ENCODE results near the gene THAP2.

DNA sequence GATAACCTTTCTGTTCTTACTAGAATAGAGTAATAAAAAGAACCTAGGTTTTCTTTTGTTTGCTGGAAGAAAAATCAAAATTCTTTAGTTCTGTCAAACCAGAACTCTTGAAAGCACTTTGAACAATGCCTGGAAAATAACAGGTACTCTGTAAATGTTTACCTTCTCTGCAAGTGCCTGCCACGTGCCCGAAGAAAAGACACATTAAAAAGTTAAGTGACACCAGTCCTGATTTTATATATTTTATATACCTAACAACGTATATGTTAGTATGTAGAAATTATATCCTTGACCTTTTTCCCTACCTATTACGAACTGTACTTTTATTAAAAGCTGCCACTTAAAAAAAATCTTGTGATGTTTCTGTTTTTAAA is 976 bp downstream of the THAP2 start:
- TF ChIP-seq, protein P1, sequence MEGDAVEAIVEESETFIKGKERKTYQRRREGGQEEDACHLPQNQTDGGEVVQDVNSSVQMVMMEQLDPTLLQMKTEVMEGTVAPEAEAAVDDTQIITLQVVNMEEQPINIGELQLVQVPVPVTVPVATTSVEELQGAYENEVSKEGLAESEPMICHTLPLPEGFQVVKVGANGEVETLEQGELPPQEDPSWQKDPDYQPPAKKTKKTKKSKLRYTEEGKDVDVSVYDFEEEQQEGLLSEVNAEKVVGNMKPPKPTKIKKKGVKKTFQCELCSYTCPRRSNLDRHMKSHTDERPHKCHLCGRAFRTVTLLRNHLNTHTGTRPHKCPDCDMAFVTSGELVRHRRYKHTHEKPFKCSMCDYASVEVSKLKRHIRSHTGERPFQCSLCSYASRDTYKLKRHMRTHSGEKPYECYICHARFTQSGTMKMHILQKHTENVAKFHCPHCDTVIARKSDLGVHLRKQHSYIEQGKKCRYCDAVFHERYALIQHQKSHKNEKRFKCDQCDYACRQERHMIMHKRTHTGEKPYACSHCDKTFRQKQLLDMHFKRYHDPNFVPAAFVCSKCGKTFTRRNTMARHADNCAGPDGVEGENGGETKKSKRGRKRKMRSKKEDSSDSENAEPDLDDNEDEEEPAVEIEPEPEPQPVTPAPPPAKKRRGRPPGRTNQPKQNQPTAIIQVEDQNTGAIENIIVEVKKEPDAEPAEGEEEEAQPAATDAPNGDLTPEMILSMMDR (IDR thresholded peaks at IDR 0.05), result no peak
- no peak for TF ChIP-seq POLR2A (IDR thresholded peaks at IDR 0.05)

All from right lobe of liver (tissue), 4 donors.